AG20443 (cell line): ENCODE results near the gene FLT4.

Experiments
- DNase-seq: peaks from one replicate; pipeline ENCODE4 v3.0.0; 2012; ENCODE audit warnings: low spot score, mixed read lengths

Gene FLT4

DNA sequence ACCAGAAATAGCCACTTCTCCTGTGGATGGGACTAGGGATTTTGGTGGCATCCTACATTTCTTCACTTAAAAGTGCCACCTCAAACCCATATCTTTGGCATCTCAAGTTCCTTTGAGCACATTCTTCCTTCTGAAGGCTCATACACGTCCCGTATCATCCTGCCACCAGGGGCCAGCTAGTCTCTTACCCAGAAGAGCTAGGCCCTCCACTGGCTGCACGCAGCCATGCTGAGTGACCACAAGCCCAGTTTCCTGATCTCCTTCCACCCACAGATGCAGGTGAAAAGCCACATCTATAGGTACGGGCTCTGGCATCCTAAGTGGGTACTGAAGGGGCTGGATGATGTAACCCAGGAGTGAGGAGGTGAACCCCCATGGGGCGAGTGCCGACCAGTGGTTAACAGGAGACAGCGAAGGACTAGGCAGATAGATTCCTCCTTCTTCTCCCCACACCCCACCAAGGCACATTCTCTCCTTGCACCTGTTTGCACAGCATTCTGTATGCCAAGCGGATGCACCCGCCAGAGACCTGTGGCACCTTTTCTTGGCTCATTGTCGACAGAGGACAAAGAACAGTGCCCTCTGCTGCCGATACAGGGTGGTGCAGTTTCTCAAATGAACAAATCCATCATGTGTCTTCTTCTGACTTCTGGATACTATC, 43.7 kb downstream of the FLT4 start:
- peak; percentile 61 for DNase-seq

DNA sequence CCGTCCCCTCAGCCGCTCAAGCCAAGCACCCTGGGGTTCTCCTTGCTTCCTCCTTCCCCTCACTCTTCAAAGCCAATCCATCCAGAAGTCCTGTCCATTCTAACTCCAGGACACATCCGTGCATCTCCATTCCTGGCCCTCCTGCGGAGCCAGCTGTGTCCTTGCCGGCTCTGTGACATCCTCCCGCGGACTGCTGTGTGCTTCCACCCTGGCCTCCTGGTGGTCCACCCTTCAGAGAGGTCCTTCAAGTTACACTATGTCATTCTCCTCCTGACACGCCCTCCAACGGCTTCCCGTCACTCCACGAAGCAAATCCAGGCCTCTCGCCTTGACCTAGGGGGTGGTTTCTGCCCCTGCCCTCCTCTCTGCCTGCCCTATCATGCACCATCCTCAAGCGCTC, 45.1 kb downstream of the FLT4 start:
- no peak for DNase-seq

DNA sequence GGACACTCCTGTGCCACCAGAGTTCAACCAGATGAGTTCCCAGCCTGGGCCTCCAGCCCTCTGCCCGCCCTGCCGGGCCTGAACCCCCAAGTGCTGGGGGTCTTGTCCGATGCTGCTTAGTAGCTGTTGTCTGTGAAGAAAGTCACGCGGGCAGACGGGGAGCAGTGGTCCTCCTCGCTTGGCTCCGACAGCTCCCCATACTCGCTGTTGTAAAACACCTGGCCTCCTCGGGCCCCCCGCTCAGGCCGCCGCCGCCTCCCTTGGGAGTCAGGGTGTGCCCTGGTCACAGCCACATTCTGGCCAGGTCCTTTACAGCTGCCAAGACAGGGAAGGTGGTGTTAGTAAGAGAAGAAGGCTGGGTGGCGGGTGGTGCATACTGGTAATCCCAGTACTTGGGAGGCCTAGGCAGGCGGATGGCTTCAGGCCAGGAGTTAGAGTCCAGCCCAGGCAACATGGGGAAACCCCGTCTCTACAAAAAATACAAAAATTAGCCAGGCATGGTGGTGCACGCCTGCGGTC, 46.3 kb downstream of the FLT4 start:
- no peak for DNase-seq

DNA sequence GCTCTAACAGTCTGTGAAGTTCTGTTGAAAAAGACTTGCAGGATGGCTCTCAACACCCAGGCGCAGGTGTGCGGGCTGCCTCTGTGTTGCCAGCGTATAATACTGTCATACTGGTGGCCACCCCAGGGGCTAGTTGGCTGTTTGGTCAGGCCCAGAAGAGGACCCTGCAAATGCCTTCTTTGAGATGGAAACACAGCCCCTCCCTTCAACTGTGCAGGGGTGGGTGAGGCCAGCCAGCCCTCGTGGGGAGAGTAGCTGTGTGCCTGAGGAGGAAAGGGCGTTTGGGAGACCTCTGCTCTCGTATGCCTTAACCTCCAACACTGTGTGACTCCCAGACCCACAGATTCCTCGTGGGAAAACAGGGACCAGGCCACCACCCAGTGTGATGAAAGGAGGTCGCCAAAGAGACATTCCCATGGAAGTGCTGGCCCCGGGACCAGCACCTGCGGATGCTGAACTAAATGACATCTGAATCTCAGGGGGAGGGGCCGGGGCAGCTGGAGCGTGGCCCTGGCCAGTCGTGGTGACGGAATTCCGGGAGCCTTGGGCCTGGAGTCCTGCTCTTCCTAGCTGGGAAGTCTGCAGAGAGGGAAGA, 46.8 kb downstream of the FLT4 start:
- DNase-seq, result no peak

DNA sequence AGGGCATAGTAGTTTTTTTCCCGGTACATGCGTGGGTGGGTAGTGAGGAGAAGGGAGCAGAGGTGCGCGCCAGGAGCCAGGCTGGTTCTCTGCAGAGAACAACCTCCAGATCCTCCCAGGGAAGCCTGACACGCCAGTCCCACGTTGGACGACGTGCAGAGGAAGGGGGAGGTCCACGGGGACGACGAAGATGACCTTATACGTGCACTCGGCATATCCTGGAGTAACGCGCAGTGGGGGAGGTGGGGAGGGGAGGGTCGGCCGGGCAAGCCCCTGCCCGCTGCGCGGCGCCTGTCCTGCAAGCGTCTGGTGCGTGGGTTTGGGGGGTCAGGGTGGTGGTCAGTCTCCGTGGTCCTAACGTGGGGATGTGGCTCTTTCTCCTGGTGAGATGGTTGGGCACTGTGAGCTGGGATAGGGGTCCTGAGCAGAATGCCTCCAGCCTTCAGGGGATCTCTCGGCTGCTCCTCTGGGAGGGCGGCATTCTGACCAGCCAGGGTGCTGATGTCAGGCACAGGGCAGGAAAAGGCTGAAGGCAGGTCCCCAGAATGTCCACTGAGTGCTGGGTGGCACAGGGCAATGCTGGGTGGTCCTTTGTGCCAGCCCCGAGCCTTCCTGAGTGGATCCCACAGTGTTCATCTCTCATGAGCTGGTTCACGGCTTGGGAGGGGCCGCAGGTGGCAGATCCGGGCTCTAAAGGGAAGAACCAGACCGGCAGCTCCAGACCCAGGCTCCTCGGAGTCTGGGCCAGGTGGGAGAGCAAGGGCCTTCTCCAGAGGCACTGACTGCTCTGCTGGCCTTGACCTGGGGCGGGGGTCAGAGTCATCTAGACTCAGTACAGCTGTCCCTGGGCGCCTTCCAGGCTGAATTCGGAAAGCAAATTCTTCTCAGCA, 47.6 kb downstream of the FLT4 start:
- DNase-seq, result peak; percentile 8

DNA sequence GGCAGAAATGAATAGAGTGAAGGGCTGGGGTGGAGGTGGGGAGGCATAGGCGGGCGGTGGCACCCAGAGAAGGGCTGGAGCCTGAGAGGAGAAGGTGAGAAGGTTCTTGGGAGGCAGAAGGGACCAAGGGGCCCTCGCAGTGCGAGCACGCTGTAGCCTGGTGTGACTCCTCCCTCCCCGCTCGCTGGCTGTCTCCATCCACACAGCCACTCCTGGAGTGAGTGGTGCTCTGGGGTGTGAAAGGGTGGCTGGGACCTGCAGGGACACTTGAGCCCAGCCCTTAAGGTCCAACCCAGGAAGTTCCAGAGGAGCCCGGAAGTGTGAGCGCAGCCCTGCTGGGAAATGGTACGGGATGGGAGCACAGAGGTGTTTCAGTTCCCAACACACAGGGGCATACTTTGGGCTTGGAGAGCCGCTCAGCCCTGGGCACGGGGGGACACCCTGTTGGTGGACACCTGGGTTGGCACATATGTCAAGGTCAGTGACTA, 48.8 kb downstream of the FLT4 start:
- DNase-seq, result peak; percentile 8

DNA sequence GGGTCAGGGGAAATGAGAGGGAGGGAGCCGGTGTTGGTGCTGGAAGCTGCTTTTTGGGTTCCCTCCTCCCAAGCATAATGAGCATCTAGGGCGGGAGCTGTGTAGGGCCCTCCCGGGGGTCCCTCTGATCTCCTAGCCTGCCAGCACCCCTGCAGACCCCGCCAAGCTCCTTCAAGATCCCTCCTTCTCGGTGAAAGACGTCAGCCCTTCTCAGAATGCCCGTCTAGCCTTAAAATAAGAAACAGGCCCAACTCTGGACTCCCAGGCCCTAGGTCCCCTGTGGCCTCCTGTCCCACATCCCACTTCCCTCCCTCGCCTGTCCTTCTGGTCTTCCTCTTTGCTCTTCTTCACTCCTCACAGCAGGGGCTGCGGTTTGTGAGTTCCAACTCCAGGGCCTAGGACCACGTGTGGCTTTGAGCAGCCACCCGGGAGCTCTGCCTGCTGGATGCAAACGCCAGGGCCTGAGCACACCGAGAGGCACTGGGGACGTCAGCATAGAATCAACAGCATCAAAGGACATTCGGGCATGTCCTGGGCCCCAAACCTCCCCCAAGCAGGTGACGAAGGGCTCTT, 49.3 kb downstream of the FLT4 start:
- DNase-seq, result peak; percentile 8

DNA sequence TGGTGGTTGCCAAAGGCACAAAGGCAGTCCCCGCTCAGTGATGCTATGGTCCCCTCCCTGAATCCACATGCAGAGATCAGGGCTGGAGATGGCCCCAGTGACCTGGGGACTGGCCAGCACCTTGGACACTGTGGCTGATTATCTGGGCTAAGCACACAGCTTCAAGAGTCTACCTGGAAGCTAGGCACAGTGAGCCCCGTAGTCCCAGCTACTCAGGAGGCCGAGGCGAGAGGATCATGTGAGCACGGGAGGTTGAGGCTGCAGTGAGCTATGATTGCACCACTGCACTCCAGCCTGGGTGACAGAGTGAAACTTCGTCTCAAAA, 49.8 kb downstream of the FLT4 start:
- peak; percentile 10 for DNase-seq

DNA sequence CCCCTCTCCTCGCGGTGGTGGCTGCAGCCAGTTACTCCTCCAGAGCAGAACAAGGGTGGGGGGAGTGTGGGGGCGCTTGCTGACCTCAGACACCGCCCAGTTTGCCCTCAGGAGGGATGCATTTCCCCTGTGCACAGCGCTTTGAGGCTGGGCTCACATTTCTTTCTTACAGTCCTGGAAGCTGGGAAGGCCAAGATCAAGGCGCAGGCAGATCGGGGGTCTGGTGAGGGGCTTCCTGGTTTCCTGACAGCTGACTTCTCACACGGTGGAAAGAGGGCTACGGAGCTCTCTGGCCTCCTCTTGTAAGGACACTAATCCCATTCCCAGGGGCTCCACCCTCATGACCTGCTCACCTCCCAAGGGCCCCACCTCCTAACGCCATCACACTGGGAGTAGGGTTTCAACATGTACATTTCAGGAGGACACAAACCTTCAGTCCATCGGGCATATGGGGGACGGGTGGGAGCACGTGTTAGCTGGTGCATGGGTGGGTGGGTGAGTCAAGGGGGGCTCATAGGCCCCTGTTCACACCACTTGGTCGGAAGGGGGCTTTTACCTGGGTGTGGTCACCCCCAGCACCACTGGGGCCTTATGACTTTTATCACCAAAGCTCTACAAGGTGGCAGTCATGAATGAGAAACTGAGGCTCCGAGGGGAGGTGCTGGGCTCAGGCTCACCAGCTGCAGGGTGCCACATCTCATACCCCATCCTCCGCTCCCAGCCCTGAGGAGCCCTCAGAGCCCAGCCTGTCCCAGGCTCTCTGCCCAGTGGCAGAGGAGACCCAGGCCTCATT, 50.4 kb downstream of the FLT4 start:
- no peak for DNase-seq

DNA sequence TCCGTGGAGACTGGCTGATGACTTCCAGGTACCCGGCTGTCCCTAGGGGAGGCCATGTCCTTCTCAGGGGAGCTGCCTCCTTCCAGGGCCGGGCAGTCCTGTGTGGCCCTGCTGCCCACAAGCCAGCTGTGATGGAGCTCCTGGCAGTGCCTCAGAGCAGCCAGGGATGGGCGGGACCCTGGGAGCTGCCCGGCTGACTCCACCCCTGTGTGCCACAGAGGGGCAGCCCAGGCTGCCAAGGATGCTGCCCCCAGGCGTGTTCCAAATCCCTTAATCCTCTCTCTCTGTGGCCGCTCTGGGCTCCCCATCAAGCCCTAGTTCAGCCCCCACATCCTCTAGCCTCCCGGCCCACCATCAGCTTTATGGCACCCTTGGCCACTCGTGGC, 51.1 kb downstream of the FLT4 start:
- DNase-seq, result peak; percentile 16

DNA sequence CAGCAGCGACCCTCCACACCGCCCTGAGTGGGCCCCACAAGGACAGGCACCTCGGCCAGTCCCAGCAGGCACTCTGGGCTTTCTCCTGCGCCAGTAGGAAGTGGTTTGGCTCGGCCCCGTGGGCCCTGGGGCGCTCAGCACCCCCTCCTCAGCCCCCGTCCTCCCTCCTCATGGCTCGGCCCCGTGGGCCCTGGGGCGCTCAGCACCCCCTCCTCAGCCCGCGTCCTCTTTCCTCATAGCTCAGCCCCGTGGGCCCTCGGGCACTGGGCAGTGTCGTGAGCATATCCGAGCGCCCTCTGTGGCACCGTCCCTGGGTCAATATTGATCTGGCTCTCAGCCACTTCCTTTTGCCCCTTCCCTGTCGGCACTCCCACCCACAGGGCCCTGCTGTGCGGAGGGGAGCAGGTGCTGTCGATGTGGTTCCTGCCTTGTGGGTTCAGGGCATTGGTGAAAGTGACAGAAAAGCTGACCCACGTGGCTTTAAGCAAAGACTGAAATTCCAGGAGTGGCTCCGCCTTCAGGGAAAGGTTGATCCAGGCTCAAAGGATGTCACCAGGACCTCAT, 52.6 kb downstream of the FLT4 start:
- no peak for DNase-seq

DNA sequence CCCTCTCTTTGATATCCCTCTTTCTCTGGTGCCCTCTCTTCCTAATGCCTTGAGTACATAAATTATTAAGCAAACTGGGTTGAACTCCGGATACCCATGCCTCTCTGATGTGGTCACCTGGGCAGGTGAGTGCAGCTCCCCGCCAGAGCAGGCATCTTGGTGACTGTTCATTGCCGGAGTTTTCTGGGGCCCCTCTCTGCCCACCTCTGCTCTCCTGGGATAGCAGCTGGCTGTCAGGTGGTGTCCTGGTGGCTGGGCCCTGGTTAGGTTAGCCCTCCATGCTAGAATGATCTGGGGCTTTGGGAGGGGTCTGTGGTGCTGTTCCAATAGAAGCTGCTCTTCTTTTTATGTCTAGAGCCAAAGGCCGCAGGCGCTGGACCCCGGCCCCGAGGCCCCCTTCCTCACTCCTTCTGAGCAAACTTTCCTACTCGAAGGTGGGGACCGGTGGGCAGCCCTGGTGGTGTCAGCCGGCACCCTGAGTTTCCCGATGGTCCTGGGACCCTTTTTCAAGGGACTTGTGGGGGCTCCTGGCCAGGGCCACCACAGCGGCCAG, 53.2 kb downstream of the FLT4 start:
- DNase-seq, result no peak

DNA sequence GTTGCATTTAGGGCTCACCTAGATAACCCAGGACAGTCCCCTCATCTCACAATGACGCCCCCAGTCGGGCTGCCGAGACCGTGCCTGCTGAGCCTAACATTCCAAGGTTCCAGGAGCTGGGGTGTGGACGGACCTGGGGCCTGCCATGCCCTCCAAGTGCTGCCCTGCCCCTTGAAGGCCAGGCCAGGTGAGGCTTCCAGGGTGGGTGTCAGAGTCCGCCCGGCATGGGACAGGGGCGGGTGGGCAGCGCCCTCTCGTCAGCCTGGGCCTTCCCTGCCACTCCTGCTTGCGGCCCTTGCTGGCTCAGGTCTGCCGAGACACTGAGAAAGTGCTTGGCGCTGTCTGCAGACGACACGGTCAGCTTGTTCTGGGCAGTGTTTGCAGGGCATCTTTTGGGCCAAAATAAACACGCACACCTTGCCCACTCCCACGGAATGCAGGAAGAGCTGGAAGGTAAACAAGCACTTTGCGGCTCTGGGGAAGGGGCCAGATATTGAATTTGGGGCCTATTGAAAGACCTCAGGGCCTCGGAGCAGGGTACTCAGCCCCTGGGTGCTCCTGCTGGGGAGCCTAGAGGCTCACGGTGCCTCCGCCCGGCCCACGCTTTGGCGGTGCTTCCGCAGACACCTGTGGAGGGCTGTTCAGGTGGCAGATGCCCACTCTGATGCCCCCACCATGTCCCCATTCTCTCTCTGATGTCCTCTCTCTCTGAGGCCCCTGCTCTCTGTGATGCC, 53.9 kb downstream of the FLT4 start:
- DNase-seq, result no peak

DNA sequence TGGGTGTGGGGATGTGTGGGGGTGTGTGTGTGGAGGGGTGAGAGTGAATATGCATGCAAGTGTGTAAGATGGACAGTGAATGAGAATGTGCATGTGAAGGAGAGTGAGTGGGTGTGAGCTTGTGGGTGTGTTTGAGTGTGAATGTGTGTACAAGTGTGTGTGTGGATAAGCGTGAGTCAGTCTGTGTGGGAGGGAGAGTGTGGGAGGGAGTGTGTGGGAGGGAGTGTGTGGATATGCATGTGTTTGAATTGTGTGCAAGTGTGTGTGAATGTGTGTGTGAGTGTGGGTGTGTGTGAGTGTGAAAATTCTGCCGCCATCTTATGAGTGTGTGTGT, 54.4 kb downstream of the FLT4 start:
- no peak for DNase-seq

DNA sequence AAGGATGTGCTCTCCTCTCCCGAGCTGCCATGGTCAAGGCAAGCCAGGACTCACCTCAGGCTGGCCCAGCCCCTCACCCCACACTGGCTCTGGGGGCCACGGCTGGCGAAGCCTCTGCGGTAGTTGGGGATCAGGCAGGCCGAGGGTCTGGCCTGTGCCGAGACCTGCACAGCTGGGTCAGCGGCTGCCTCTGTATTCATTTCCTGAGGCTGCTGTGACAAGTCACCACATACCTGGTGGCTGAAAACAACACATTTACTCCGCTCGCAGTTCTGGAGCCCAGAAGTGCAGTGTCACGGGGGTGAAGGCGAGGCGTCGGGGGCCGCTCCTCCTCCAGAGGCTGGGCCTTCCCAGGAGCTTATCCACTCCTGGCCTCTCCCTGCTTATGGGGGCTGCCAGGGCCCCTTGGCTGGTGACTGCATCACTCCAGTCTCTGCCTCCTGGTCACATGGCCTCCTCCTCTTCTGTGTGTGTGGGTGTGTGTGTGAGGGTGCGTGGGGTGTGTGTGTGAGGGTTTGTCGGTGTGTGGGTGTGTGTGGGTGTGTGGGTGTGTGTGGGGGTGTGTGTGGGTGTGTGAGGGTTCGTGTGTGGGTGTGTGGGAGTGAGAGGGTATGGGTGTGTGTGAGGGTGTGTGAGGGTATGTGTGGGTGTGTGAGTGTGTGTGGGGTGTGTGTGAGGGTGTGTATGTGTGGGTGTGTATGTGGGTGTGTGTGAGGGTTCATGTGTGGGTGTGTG, 54.9 kb downstream of the FLT4 start:
- DNase-seq, result no peak

DNA sequence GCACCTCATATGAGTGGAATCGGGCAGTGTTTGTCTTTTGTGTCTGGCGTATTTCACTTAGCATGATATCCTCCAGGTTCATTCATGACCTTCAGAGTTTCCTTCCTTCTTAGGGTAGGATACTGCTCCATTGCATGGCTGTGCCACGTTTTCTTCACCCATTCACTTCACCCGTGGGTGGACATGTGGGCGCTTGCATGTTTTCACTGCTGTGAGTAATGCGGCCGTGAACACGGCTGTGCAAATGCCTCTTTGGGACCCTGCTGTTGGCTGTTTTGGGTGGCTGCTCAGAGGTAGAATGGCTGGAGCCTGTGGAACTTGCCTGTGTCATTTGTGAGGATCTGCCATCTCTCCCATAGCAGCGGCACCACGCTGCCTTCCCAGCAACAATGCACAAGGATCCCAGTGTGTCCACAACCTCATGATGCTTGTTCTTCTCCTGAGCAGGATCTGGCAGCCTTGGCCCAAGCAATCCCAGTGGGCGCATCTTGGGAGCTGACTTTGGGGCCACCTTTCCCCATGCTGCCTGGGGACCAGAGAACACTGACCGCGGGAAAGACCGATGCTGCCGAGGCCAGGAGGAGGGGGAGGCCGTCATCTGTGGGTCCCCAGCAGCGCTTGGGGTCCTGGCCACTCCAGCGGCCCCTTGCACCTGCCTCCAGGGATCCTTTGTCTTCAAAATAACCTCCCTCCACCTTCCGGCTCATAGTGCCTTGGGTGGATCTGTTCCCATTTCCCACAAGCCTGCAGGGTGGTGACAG, 55.8 kb downstream of the FLT4 start:
- no peak for DNase-seq

DNA sequence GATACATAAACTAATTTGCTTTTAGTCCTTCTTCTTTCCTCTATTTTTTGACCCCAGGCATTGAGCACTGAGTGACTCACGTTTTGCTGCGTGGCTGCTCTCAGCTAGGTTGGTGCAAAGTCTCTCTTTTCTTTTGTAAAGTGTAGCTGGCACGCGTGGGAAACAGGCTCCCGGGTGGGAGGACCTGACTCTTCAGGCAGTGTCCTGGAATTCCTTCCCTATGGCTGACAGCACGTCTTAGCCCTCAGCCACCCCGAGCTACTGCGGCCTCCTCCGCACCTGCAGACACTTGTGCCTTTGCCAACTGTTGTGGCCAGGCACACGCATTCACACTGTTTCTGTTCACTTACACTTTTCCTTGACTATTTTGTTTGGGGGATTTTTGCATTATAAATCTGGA, 57.2 kb downstream of the FLT4 start:
- no peak for DNase-seq

DNA sequence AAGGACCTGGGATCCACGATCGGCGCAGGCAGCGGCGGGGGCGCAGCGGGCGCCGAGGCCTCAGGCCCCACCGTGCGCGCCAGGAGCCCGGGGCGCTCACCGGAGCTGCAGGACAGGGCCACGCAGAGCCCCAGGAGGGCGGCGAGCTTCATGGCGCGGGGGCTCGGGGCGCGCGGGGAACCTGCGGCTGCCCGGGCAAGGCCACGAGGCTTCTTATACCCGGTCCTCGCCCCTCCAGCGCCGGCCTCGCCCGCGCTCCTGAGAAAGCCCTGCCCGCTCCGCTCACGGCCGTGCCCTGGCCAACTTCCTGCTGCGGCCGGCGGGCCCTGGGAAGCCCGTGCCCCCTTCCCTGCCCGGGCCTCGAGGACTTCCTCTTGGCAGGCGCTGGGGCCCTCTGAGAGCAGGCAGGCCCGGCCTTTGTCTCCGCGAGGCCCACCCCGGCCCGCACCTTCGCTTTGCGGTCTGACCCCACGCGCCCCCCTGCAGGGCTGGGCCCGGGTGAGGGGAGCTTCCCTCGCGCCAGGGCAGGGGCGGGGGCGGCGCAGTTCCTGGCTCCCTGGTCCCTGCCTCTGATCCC, 58.0 kb downstream of the FLT4 start, which contains the start of gene SCGB3A1:
Gene SCGB3A1 (minus strand): TSS at position 189 of the 577 bp plus-strand sequence. CDS start 37 bp downstream, at position 152.
- DNase-seq, result peak; percentile 17
